NCI-H146 (cell line): ENCODE data around the gene RUNX3.

Experiments used
- DNase-seq: peaks from one replicate; lab custom pipeline; 2025; lab: John Stamatoyannopoulos, UW

Gene RUNX3

DNA sequence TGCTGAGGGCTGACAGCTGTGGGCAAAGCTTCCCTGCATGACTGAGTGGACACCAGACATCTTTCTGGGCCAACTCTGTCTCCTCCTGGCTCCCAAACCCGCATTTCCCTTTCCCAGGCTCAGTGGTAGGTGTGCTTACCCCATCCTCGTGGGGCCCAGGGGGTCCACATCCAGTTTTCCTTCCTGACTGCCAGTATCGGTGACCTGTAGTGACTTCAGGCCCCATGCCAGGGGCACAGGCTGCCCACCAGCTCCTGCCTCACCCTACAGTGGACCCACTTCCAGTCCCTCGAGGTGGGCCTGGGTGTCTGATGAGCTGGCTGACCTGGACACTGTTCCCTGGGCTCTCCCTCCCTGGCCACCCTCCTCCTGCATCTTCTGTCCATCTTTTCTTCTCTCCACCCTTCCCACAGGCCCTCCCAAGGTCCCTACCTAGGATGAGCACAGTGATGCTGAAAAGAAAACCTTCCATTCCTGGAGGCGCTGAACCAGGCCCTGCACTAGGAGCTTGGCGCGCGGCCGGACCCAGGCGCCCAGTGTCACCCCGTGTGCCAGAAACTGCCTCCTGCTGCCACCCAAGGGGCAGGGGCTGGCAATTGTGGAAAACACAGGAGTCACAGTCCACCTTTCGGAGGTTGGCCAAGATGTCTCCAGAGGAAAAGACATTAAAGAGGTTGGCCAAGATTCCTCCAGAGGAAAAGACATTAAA is 67.1 kb downstream of the RUNX3 start:
- no peak for DNase-seq

DNA sequence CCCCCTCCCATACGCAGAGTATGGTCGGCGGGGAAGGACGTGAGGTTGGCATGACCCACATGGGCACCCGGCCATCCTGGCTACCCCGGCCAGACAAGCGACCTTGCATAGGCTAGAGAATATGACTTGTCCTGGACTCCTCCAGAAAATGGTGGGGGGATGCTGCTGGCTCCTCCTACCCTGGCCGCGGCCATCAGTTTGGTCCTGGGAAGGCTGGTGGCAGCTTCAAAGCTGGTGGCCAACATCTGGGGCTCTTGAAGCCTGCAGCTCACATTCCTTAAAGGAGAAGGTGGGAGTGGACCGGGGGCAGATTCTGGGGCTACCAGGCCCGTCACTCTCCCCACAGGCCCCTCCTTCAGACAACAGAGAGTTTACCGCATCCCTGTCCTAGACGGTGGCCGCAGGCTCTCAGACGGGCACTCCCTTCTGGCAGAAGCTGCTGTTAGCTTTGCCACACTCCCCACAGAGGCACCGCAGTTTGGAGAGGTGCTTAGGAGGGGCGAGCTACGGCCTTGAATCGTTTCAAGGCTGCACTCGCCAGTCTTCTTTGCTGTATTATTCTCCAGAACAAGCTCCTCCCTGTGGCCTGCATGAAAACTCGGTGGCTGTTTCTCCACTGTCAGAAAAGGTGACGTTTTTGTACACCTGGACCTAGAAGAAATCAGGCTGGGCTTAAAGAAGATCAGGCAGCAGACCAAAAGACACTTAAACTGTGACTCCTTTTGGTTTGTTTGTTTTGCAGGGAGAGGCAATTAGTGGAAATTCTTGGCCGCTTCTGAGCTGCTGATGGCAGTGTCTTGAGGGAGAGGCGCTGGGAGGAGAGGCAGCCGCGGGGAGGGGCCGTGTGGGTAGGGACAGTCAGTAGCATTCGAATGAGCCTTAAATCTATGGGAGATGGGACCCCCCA is 68.0 kb downstream of the RUNX3 start:
- DNase-seq: no peak

DNA sequence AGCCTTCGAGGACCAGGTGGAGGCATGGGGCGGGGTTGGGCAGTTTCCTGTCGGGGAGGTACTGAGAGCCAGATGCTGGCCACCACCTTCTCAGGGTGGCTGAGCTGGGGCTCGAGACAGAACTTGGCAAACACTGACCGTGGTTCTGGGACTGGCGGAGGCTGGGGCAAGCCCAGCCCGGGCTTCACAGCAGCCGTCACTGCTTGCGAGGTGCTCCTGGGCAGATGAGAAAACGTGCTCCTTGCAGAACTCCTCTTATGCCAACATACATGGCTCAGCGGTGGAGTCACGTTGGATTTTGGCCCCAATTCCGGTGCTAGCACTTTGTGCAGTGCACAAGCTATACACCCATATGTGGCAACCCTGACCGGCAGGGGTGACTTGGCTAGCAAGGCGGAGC is 69.2 kb downstream of the RUNX3 start:
- DNase-seq: no peak

DNA sequence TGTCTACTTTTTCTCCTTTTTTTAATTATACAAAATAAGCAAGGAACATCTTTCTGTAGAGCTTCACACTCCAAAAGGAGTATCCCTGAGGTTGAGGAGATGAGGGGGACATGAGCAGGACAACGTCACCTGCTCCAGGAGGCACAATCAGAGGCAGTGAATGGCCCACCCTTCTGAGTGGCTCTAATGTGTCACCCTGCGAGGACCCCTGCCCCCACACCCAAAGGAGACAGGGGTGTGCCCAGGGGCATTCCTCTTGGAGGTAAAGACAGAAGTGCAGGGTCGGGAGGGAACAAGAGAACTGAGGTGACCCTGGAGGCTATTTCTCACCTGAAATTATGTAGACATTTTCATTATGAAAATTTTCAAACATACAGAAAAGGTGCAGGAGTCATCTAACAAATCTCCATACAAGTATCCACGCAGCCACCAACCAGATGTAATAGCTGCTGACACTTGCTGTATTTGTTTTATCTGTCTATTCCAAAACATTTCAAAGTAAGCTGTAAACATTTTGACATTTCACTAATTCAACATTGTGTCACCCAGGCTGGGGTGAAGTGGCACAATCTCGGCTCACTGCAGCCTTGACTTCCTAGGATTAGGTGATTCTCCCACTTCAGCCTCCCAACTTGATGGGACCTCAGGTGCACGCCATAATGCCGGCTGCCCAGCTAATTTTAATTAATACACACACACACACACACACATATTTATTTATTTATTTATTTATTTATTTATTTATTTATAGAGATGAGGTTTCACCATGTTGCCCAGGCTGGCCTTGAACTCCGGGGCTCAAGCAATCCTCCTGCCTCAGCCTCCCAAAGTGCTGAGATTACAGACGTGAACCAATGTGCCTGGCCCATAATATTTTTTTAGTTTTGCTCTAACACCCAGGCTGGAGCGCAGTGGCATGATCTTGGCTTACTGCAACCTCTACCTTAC is 70.7 kb downstream of the RUNX3 start:
- no peak for DNase-seq

DNA sequence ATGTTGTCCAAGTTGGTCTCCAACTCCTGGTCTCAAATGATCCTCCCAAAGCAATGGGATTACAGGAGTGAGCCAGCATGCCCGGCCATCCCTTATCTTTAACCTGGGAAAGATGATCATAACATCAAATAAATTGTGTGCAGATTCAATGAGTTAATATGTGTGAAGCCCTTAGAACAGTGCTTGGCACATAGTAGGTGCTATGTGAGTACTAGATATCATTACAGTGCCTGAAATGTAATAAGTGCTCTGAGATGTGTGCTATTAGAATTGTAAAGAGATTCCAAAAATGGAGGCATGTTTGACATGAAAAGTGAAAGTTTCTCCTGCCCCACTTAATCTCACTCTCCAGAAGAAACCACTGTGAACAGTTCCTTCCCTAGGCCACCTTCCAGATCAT is 71.8 kb downstream of the RUNX3 start:
- DNase-seq: no peak

DNA sequence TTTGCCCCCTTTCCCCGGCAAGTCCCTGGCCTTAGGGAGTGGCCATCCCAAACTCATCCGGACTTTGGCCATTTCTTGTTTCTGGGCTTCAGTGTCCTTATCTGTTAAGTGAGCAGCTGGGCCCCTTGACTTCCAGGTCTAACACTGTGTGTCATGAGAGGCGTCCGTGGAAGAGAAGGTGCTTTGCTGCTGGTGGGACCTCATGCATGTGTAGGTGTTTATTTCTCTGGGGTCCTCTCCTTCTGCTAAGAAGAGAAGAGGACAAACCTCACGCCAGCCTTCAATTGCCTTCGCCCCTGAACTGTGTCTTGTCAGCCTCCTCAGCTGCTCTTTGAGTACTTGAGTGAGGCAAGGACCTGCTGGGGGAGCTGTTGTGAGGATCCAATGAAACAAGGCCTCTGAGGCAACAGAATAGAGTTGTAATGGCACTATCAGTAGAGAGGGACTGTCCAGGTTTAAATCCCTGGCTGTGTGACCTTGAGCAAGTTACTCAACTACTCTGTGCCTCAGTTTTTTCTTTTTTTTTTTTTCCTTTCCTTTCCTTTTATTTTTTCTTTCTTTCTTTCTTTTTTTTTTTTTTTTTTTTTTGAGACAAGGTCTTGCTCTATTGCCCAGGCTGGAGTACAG is 72.5 kb downstream of the RUNX3 start:
- no peak for DNase-seq

DNA sequence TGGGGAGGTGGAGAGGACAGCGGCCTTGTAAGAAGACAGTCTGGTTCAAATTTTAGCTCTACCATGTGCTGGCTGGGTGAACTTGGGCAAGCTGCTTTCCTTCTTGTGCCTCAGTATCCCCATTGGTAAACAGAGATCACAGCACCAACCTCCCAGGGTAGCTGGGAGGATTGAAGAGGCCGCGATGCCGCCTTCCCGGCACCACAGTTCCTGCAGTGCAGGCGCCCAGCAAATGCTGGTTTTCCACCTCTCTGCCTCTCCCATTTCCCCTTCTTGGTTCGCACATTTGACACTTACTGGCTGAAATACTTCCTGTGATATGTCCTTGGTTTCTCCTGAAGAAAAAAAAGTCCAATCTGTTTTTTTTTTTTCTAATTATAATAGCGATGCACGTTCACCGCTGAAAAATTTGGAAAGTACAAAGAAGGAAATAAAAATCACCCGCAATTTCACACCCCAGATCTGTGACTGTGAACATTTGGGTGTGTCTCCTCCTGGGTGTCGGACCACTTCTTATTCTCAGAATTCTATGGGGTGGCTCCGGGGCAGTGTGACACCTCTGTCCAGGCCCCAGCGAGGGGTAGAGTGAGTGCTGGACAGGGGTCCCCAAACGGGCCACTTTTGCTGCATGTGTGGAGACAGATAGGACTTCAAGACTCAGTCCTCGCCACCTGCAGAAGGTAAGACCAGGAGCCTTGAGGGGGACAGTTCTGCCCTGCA is 73.1 kb downstream of the RUNX3 start:
- no peak for DNase-seq

DNA sequence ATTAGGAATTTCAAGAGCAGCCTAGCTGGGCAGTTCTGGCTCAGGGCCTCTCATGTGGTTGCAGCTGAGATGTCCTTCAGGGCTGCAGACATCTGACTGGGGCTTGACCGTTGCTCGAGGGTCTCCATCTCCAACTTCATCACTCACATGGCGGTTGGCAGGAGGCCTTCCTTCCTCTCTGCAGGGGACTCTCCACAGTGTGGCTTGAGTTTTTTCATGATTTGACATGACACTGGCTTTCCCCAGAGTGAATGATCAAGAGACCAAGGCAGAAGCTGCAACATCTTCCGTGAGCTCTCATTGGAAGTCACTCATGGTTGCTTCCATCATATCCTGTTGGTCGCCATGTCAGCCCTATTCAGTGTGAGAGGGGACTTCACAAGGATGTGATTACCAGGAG is 74.6 kb downstream of the RUNX3 start:
- DNase-seq: no peak

DNA sequence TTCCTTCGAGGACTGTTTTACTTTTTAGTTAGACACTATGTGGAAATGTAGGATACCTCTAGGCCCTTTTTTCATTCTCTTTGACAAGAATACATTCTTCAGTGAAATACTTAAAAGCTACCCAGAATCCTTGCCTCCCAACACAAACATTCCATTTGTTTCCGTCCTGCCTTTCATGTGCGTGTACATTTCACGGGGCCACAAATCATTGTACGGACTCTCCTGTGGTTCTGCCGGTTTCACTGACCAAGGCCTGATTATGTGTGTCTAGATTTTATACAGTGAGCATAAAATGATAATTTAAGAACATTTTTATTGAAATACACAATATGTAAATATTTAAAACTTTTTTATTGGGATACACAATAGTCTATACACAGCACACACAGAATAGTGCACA is 76.4 kb downstream of the RUNX3 start:
- no peak for DNase-seq

DNA sequence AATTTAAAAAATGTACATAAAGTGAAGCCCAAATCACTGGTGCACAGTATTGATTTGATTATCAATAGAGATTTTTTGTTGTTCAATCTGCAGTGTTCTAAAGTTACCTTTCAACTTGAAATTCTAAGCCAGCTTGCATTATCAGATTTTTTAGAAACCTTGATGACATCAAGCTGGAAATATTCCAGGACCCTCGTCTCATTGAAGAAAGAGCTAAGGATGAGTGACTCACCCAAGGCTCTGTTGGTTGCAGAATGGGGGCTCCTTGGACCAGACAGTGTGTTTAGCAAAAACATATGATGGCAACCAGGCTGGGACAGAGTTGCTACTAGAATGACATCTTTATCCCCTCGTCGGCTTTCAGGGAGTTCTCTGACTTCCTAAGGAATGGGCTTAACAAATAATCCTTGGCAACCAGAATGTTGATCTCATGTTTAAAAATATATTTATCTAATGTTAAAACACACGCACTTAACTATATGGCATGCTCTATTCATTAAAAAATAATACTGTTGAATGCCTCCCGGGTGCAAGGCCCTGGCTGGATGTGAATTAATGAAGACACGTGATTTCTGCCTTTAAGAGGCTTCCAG is 79.7 kb downstream of the RUNX3 start:
- DNase-seq: no peak

DNA sequence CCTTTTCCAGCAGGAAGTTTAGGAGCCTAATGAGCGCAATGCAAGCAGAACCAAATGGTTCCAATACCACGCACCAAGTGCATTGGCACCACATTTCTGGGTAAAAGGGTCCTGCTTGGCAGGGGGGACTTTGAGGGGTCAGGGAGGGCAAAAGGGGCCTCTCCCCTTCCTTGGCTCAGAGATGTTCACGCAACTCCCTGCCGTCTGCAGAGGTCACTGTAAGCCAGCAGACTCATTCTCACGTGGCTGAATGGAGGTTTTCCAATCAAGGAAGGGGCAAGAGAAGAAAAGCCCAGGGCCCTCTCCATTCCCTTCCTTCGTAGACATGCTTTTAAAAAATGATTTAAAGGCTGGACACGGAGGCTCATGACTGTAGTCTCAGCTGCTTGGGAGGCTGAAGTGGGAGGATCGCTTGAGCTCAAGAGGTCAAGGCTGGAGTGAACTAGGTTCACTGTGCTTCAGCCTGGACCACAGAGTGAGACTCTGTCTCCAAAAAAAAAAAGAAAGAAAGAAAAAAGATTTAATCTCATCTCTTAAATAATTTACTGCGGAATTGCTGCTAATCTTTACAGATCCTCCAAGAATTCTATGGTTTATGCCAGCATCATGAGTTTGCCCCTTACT is 80.3 kb downstream of the RUNX3 start:
- no peak for DNase-seq
